Gastrocnemius medialis (tissue), 4 donors: ENCODE results near the gene SCD5.

Experiments
- CTCF ChIP-seq, 5 experiments: fragments of 450-650 bp in 3 of 5; fragments of 200-600 bp in 2 of 5; sonication (generic) in 2 of 5; IDR thresholded peaks in 4 of 5; conservative IDR thresholded peaks in 1 of 5; 1 replicate in 4 of 5; 2 replicates in 1 of 5; pipeline ENCODE4 v1.5.1; 2016 to 2019; ENCODE audit warnings: antibody characterized with exemption in 5 of 5, mild to moderate bottlenecking in 3 of 5, moderate library complexity in 3 of 5
- POLR2A ChIP-seq, 2 donors: fragments of 450-650 bp; IDR thresholded peaks; one replicate each; pipeline ENCODE4 v1.6.1; 2017; ENCODE audit warnings: antibody characterized with exemption in 2 of 2, mild to moderate bottlenecking in 2 of 2, moderate library complexity in 2 of 2

- TF ChIP-seq POLR2A (IDR thresholded peaks at IDR 0.05) (no peak), CTCF (IDR thresholded peaks at IDR 0.05 in 4 of 5, conservative IDR thresholded peaks at IDR 0.05 in 1 of 5) (no peak)
Measured at GRCh38 chr4:82644734-82645126, 153.9 kb downstream of the SCD5 start.
